GM21737 (cell line): ENCODE results near the gene ITSN2.

Source experiments
- ATAC-seq: cut with Tn5 transposase; IDR thresholded peaks from one replicate; pipeline ENCODE4 v1.9.1; 2021; ENCODE audit warnings: mild to moderate bottlenecking, moderate library complexity; ENCODE audit not compliant: unreplicated experiment

ITSN2 gene

GRCh38 chr2:24273598-24273997 is 86.7 kb downstream of the ITSN2 start:
- no peak for ATAC-seq

- ATAC-seq, result no peak
Measured at GRCh38 chr2:24272907-24273306, 87.4 kb downstream of the ITSN2 start.

GRCh38 chr2:24272161-24272802 is 88.1 kb downstream of the ITSN2 start:
- no peak for ATAC-seq

GRCh38 chr2:24269265-24269664 is 91.1 kb downstream of the ITSN2 start:
- ATAC-seq, result no peak

GRCh38 chr2:24265212-24265611 is 95.1 kb downstream of the ITSN2 start:
- ATAC-seq, result no peak

GRCh38 chr2:24262421-24262970 is 97.8 kb downstream of the ITSN2 start:
- no peak for ATAC-seq

GRCh38 chr2:24261441-24261840 is 98.9 kb downstream of the ITSN2 start:
- ATAC-seq, result no peak

GRCh38 chr2:24259316-24259715 is 101.0 kb downstream of the ITSN2 start:
- no peak for ATAC-seq

- no peak for ATAC-seq
Measured at GRCh38 chr2:24258718-24259117, 101.6 kb downstream of the ITSN2 start.

- no peak for ATAC-seq
Measured at GRCh38 chr2:24253303-24253919, 106.9 kb downstream of the ITSN2 start.

- ATAC-seq, result no peak
Measured at GRCh38 chr2:24247592-24247991, 112.7 kb downstream of the ITSN2 start.

GRCh38 chr2:24247164-24247563 is 113.2 kb downstream of the ITSN2 start:
- ATAC-seq, result no peak

GRCh38 chr2:24245986-24246776 is 114.2 kb downstream of the ITSN2 start:
- no peak for ATAC-seq

GRCh38 chr2:24241528-24241927 is 118.8 kb downstream of the ITSN2 start:
- ATAC-seq, result no peak

GRCh38 chr2:24239553-24239952 is 120.8 kb downstream of the ITSN2 start:
- ATAC-seq, result no peak

- ATAC-seq, result no peak
Measured at GRCh38 chr2:24238158-24238557, 122.2 kb downstream of the ITSN2 start.

- ATAC-seq, result no peak
Measured at GRCh38 chr2:24237313-24237712, 123.0 kb downstream of the ITSN2 start.

- ATAC-seq, result no peak
Measured at GRCh38 chr2:24233321-24233720, 127.0 kb downstream of the ITSN2 start.

GRCh38 chr2:24231461-24231881 is 128.9 kb downstream of the ITSN2 start:
- ATAC-seq, result no peak

GRCh38 chr2:24228470-24228869 is 131.9 kb downstream of the ITSN2 start:
- ATAC-seq, result no peak

- ATAC-seq, result no peak
Measured at GRCh38 chr2:24225499-24226242, 134.7 kb downstream of the ITSN2 start.
